HTR-8/SVneo (cell line): ENCODE data around the gene CNPY2.
"Not testable (repeated sequence)": the region's sequence is repeated elsewhere in the genome, so short reads cannot be mapped to it uniquely, and the experiment has no call there.

Experiments used
- DNase-seq: peaks from one replicate; pipeline ENCODE4 v3.0.0; 2011; ENCODE audit warnings: low spot score, mixed read lengths; ENCODE audit not compliant: insufficient read length
- FAIRE-seq: peaks from 2 replicates; lab custom pipeline; 2011; peaks lifted over from hg19 to GRCh38; lab: Jason Lieb, UNC

Gene CNPY2

GRCh38 chr12:56299853-56300643 lies 15.7 kb downstream of the CNPY2 start, which contains the start of gene CS:
Gene CS, minus strand, starts transcription at chr12:56300330. Its CDS starts 129 bp downstream, at chr12:56300201.
- DNase-seq (peak; percentile 96), FAIRE-seq (no peak)

- DNase-seq (no peak), FAIRE-seq (no peak)
Measured at GRCh38 chr12:56299308-56299852, 16.4 kb downstream of the CNPY2 start.

- FAIRE-seq (no peak), DNase-seq (no peak)
Measured at GRCh38 chr12:56298828-56299227, 17.0 kb downstream of the CNPY2 start.

GRCh38 chr12:56297400-56297799 lies 18.4 kb downstream of the CNPY2 start:
- no peak for FAIRE-seq

GRCh38 chr12:56296295-56296694 lies 19.5 kb downstream of the CNPY2 start:
- no peak for DNase-seq
- FAIRE-seq = no peak

More at GRCh38 chr12:56297400-56297799, 18.4 kb downstream of the CNPY2 start:
- DNase-seq = no peak

- FAIRE-seq = no peak
Measured at GRCh38 chr12:56293795-56294194, 22.0 kb downstream of the CNPY2 start.

GRCh38 chr12:56288705-56289387 lies 26.9 kb downstream of the CNPY2 start:
- FAIRE-seq = no peak
- DNase-seq = no peak

More at GRCh38 chr12:56293795-56294194, 22.0 kb downstream of the CNPY2 start:
- DNase-seq = no peak

- FAIRE-seq (no peak), DNase-seq (no peak)
Measured at GRCh38 chr12:56286044-56286830, 29.6 kb downstream of the CNPY2 start.

- FAIRE-seq, DNase-seq: not testable (repeated sequence)
Measured at GRCh38 chr12:56284263-56284662, 31.5 kb downstream of the CNPY2 start.

- FAIRE-seq (no peak), DNase-seq (no peak)
Measured at GRCh38 chr12:56282579-56282978, 33.2 kb downstream of the CNPY2 start.

GRCh38 chr12:56282030-56282429 lies 33.8 kb downstream of the CNPY2 start:
- no peak for FAIRE-seq
- no peak for DNase-seq

GRCh38 chr12:56280849-56281248 lies 34.9 kb downstream of the CNPY2 start:
- DNase-seq = no peak
- no peak for FAIRE-seq

GRCh38 chr12:56278905-56279304 lies 36.9 kb downstream of the CNPY2 start:
- no peak for DNase-seq

GRCh38 chr12:56274299-56274698 lies 41.5 kb downstream of the CNPY2 start:
- no peak for FAIRE-seq

More at GRCh38 chr12:56278905-56279304, 36.9 kb downstream of the CNPY2 start:
- FAIRE-seq = no peak

GRCh38 chr12:56272468-56272867 lies 43.3 kb downstream of the CNPY2 start:
- DNase-seq, FAIRE-seq: not testable (repeated sequence)

More at GRCh38 chr12:56274299-56274698, 41.5 kb downstream of the CNPY2 start:
- DNase-seq = no peak

GRCh38 chr12:56271031-56271430 lies 44.8 kb downstream of the CNPY2 start:
- FAIRE-seq = no peak
- DNase-seq = peak; percentile 28

GRCh38 chr12:56267443-56268071 lies 48.2 kb downstream of the CNPY2 start:
- FAIRE-seq (no peak), DNase-seq (no peak)

- peak; percentile 89 for FAIRE-seq
- peak; percentile 90 for DNase-seq
Measured at GRCh38 chr12:56266693-56267442, 48.9 kb downstream of the CNPY2 start, which contains the start of gene COQ10A. Gene COQ10A, plus strand, starts transcription at chr12:56266942. Its CDS starts 177 bp downstream, at chr12:56267119.
